ENCODE results near the gene KLK6. TPM values are rescaled to one million over a fixed set of nuclear protein-coding genes. Genes with fewer than 3 reads are reported as not detected.

KLK6 gene
- total RNA-seq, 1 donor from 2014 or later, result 0.62 TPM

DNA sequence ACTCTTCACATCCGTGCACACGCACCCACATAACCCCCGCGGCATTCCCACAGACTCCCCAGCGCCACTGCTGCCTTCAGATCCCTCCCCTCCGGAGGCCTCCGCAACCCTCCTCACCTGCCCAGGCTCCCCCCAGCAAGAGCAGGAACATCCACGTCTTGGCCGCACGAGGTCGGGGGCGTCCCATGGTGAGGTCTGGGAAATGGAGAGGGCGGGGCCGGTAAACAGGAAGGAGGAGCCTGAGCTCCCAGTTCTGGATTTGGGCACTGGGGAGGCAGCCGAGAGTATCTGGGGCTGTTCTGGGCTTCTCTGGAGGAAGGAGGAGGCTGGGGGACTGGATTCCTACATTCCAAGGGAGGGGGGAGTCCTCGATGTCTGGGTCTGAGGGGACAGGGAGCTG lies 31.6 kb upstream of the KLK6 start:
- H3K4me1 Mint-ChIP-seq (ENCODE audit: low read depth), result peaks cover 11% of the 10 kb centered on the region
- no peaks in the 10 kb centered on the region for H3K9me3 Mint-ChIP-seq (ENCODE audit: low read depth)
- no peak overlapping the region for H3K4me3 Mint-ChIP-seq (ENCODE audit: low read depth)
- H3K27me3 Mint-ChIP-seq, result peaks cover 58% of the 10 kb centered on the region
- DNase-seq (ENCODE audit: low spot score, unreplicated experiment), result no peak
- H3K36me3 Mint-ChIP-seq (ENCODE audit: insufficient read depth), result no peaks in the 10 kb centered on the region
- no peak for TF ChIP-seq CTCF (IDR thresholded peaks at IDR 0.05; ENCODE audit: unreplicated experiment)
- H3K27ac Mint-ChIP-seq, result peak overlapping the region; percentile 45

DNA sequence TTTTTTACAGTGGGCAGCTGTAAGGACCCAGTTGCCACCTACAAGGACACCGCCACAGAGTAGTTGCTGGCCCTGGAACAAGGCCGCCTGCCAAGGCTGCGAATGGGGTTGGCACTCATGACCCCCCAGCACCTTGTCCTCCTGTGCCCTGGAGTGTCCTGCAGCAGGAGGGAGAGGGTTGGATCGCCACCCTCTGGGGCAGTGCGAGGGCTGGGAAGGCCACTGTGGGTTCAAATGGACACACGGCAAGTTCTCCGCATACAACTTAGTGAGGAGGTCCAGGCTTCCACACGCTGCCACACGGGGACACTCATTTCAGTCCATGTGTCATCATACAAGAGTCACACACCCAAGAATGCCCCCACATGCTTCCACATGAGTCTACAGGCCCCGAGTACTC lies 31.0 kb upstream of the KLK6 start:
- Mint-ChIP-seq H3K9me3 (ENCODE audit: low read depth) (no peaks in the 10 kb centered on the region), H3K36me3 (ENCODE audit: insufficient read depth) (no peaks in the 10 kb centered on the region), H3K27me3 (peaks cover 54% of the 10 kb centered on the region), H3K27ac (no peak overlapping the region), H3K4me3 (ENCODE audit: low read depth) (no peak overlapping the region), H3K4me1 (ENCODE audit: low read depth) (peaks cover 11% of the 10 kb centered on the region)
- no peak for TF ChIP-seq CTCF (IDR thresholded peaks at IDR 0.05; ENCODE audit: unreplicated experiment)
- DNase-seq (ENCODE audit: low spot score, unreplicated experiment), result no peak

GRCh38 chr19:50998686-50999085 lies 29.3 kb upstream of the KLK6 start:
- no peaks in the 10 kb centered on the region for H3K9me3 Mint-ChIP-seq (ENCODE audit: low read depth)
- H3K27me3 Mint-ChIP-seq, result peaks cover 40% of the 10 kb centered on the region
- no peaks in the 10 kb centered on the region for H3K36me3 Mint-ChIP-seq (ENCODE audit: insufficient read depth)
- H3K4me3 Mint-ChIP-seq (ENCODE audit: low read depth), result no peak overlapping the region
- DNase-seq (ENCODE audit: low spot score, unreplicated experiment), result no peak
- TF ChIP-seq CTCF (IDR thresholded peaks at IDR 0.05; ENCODE audit: unreplicated experiment), result no peak
- H3K4me1 Mint-ChIP-seq (ENCODE audit: low read depth), result peaks cover 11% of the 10 kb centered on the region
- H3K27ac Mint-ChIP-seq, result peak overlapping the region; percentile 10

DNA sequence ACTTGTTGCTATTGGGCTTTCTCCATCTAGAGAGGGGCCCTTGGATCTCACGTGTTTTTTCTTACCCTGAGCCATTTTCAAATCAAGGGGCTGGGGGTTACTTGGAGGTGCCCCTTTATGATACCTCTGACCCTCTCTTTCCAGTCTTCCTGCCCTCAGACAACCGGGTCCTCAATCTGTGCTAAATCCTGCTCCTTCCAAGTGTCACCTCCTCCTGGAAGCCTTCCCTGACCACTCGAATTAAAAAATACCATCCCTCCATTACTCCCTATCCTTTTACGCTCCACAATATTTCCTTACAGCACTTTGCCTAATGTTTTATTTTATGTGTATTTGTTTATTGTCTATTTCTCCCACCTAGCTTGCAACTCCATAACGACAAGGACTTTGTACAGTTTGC lies 28.7 kb upstream of the KLK6 start:
- H3K4me3 Mint-ChIP-seq (ENCODE audit: low read depth), result no peak overlapping the region
- H3K36me3 Mint-ChIP-seq (ENCODE audit: insufficient read depth), result no peaks in the 10 kb centered on the region
- no peak for DNase-seq (ENCODE audit: low spot score, unreplicated experiment)
- H3K27ac Mint-ChIP-seq, result peak overlapping the region; percentile 2
- H3K4me1 Mint-ChIP-seq (ENCODE audit: low read depth), result peaks cover 11% of the 10 kb centered on the region
- no peak for TF ChIP-seq CTCF (IDR thresholded peaks at IDR 0.05; ENCODE audit: unreplicated experiment)
- no peaks in the 10 kb centered on the region for H3K9me3 Mint-ChIP-seq (ENCODE audit: low read depth)
- peaks cover 36% of the 10 kb centered on the region for H3K27me3 Mint-ChIP-seq

DNA sequence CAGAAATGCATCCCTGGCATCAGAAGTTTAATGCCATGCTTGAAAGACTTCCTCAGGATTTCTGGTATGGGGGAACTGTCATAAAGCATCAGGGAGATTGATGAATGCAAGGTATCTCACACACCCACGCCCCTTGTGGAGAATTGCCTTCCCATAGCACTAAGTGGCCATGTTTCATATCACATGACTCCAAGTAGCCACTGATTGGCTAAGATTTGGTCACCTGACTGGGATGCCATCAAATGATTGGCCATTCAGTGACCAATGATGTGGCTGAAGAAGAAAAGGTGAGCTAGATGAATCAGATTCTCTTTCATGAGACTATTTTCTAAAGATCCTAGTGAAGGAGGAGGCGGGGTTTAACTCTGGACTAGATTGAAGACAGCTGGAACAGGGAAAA lies 24.7 kb upstream of the KLK6 start:
- Mint-ChIP-seq H3K9me3 (ENCODE audit: low read depth) (no peaks in the 10 kb centered on the region), H3K4me3 (ENCODE audit: low read depth) (no peak overlapping the region), H3K27me3 (peaks cover 27% of the 10 kb centered on the region), H3K4me1 (ENCODE audit: low read depth) (peaks cover 8% of the 10 kb centered on the region), H3K36me3 (ENCODE audit: insufficient read depth) (no peaks in the 10 kb centered on the region), H3K27ac (no peak overlapping the region)
- DNase-seq (ENCODE audit: low spot score, unreplicated experiment), result no peak
- TF ChIP-seq CTCF (IDR thresholded peaks at IDR 0.05; ENCODE audit: unreplicated experiment), result no peak
